Adrenal gland (tissue), 12 donors: ENCODE data around the gene LIG4. TPM values are rescaled to one million over a fixed set of nuclear protein-coding genes. Genes with fewer than 3 reads are reported as not detected.
A peak's percentile ranks its signal among the peaks of the same experiment; 100 is the strongest.

Experiments used
- DNase-seq, 7 donors: peaks; one replicate each; pipeline ENCODE4 v3.0.0-alpha.2; 2019 to 2020
- H3K27ac ChIP-seq, 5 donors: fragments of 200-600 bp; sonication (generic) in 4 of 5; 1 replicate in 3 of 5; 2 replicates in 2 of 5; pipeline versions ENCODE4 v1.5.1 to v1.8.0; 2016 to 2020; ENCODE audit warnings: mild to moderate bottlenecking in 1 of 5
- H3K27me3 ChIP-seq: fragments of 200-600 bp; 2 replicates; pipeline ENCODE4 v1.8.0; 2021
- H3K36me3 ChIP-seq, 2 donors: fragments of 200-600 bp; replicated peaks in 1 of 2; 1 replicate in 1 of 2; 2 replicates in 1 of 2; pipeline versions ENCODE4 v1.5.1 to v1.8.0; 2018 to 2022
- H3K4me1 ChIP-seq, 2 donors: fragments of 200-600 bp; replicated peaks in 1 of 2; 1 replicate in 1 of 2; 2 replicates in 1 of 2; pipeline versions ENCODE4 v1.5.1 to v1.8.0; 2018 to 2021
- H3K4me3 ChIP-seq, 4 donors: fragments of 200-600 bp; sonication (generic) in 3 of 4; one replicate each; pipeline ENCODE4 v1.5.1; 2016 to 2018
- H3K9me3 ChIP-seq, 3 donors: fragments of 200-600 bp; sonication (generic) in 1 of 3; replicated peaks in 1 of 3; 1 replicate in 2 of 3; 2 replicates in 1 of 3; pipeline versions ENCODE4 v1.5.1 to v1.8.0; 2016 to 2021
- CTCF ChIP-seq, 6 experiments: fragments of 450-650 bp in 4 of 6; fragments of 200-600 bp in 2 of 6; sonication (generic) in 1 of 6; IDR thresholded peaks; 1 replicate in 5 of 6; 2 replicates in 1 of 6; pipeline versions ENCODE4 v1.5.1 to v1.8.0; 2016 to 2021; ENCODE audit warnings: antibody characterized with exemption in 6 of 6, mild to moderate bottlenecking in 2 of 6, moderate library complexity in 1 of 6
- POLR2A ChIP-seq, 2 donors: fragments of 450-650 bp; IDR thresholded peaks; one replicate each; pipeline ENCODE4 v1.6.1; 2017; ENCODE audit warnings: antibody characterized with exemption in 2 of 2, mild to moderate bottlenecking in 2 of 2, moderate library complexity in 1 of 2
- WGBS, 4 donors: extraction: QIAGEN DNeasy Blood & Tissue Kit in 2 of 4; methylation state at CpG; one replicate each; pipeline versions ENCODE4 v1.1.5 to v1.1.7; 2013 to 2017; 5-methylcytosine and 5-hydroxymethylcytosine counted together
- intact Hi-C, 2 donors: fragments of 100-400 bp; cut with DNase I; formaldehyde crosslinking; loops; one replicate each; pipeline versions ENCODE4 v1.14.1 to v1.15.0; 2022 to 2023
- polyA plus RNA-seq, 3 donors: library from polyadenylated mRNA; stranded (reverse); fragments of 200-250 nt in 2 of 3; fragments of 350-450 nt in 1 of 3; fragmentation: Illumina TruSeq in 1 of 3; extraction: RNeasy Lipid Tissue Mini Kit (QIAGEN cat#74804) in 1 of 3; gene quantifications; one replicate each; pipeline ENCODE4 v1.2.3, GENCODE V29; 2013 to 2014
- total RNA-seq, 9 donors: library from RNA; depleted of rRNA in 4 of 9; stranded (reverse); fragments of >200 nt in 4 of 9; fragments of 120-200 nt in 1 of 9; fragmentation: NEBNext Ultra II Directional in 1 of 9; extraction: Animal tissue kit (Norgen Biotek cat#: 25700) in 1 of 9; gene quantifications; one replicate each; pipeline versions ENCODE4 v1.1.0 to v1.2.4, GENCODE V29; 2013 to 2023
- donor health status: healthy with polysubstance abuse.
- donor health status: Bipolar disorder and iron deficiency.
- donor health status: DM: yes; HTN: yes; CAD: no.
- donor health status: DM: no; HTN: no; CAD: no.
- donor health status: DM: no; HTN: no; CAD: no.
- donor health status: DM: yes; HTN: yes; CAD: no.

LIG4 gene
- total and polyA plus RNA-seq, 12 donors, result 5.9 to 20.1 (median 13.3) TPM

DNA sequence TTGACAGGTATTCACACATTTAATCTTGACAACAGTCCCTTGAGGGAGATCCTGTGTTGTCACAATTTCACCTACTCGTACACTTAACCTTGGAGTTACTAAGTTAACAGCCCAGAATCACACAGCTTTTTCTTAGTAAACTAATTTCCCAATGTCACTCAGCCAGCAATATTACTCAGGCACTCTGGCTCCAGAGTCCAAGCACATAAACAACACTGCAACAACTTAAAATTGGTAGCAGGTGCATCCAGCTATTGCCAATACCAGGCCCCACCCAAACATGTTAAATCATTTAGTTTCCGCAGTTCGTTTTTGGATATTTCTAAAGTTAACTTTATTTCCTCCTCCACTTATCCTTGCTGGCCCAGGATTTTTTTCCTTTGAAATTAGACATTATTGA, 32.7 kb downstream of the LIG4 start:
- Histone ChIP-seq H3K9me3 (no peaks in the 10 kb centered on the region), H3K27me3 (no peaks in the 10 kb centered on the region), H3K27ac (no peak overlapping the region), H3K4me1 (no peaks in the 10 kb centered on the region), H3K36me3 (no peaks in the 10 kb centered on the region), H3K4me3 (no peak overlapping the region)
- DNase-seq, result no peak
- 61 to 74% (median 65%) methylated on average over 3 of the region's 3 CpGs for WGBS, 4 donors
- intact Hi-C loops, result no loop called here
- TF ChIP-seq CTCF (IDR thresholded peaks at IDR 0.05) (no peak), POLR2A (IDR thresholded peaks at IDR 0.05) (no peak)

DNA sequence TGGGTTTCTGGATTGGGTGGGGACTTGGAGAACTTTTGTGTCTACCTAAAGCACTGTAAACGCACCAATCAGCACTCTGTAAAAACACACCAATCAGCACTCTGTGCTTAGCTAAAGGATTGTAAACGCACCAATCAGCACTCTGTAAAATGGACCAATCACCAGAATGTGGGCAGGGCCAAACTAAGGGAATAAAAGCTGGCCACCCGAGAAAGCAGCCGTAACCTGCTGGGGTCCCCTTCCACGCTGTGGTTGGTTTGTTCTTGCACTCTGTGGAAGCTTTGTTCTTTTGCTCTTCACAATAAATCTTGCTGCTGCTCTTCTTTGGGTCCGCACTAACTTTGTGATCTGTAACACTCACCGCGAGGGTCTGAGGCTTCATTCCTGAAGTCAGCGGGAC, 37.3 kb downstream of the LIG4 start:
- H3K27me3 ChIP-seq, result no peaks in the 10 kb centered on the region

GRCh38 chr13:108176685-108177274, 38.6 kb downstream of the LIG4 start:
- 47 to 65% (median 49%) methylated on average over 8 of the region's 8 CpGs for WGBS, 4 donors
- no peaks in the 10 kb centered on the region for H3K36me3 ChIP-seq
- TF ChIP-seq POLR2A (IDR thresholded peaks at IDR 0.05) (no peak), CTCF (IDR thresholded peaks at IDR 0.05) (peak in 4 of 6 experiments; percentile 28 to 47 (median 37))
- intact Hi-C loops, result no loop called here
- H3K4me1 ChIP-seq, result no peaks in the 10 kb centered on the region
- H3K27me3 ChIP-seq, result no peaks in the 10 kb centered on the region
- no peak overlapping the region for H3K27ac ChIP-seq
- DNase-seq, result peak in 4 of 7 donors; percentile 15 to 62 (median 44)
- no peaks in the 10 kb centered on the region for H3K9me3 ChIP-seq
- no peak overlapping the region for H3K4me3 ChIP-seq

More for the DNA sequence above, 37.3 kb downstream of the LIG4 start:
- DNase-seq, result no peak
- H3K27ac ChIP-seq, result no peak overlapping the region
- H3K36me3 ChIP-seq, result no peaks in the 10 kb centered on the region
- 78 to 84% (median 82%) methylated on average over 9 of the region's 9 CpGs for whole genome bisulfite sequencing, 4 donors
- no peaks in the 10 kb centered on the region for H3K9me3 ChIP-seq
- intact Hi-C loops, result no loop called here
- no peak overlapping the region for H3K4me3 ChIP-seq
- no peaks in the 10 kb centered on the region for H3K4me1 ChIP-seq
- TF ChIP-seq CTCF (IDR thresholded peaks at IDR 0.05) (no peak), POLR2A (IDR thresholded peaks at IDR 0.05) (no peak)

DNA sequence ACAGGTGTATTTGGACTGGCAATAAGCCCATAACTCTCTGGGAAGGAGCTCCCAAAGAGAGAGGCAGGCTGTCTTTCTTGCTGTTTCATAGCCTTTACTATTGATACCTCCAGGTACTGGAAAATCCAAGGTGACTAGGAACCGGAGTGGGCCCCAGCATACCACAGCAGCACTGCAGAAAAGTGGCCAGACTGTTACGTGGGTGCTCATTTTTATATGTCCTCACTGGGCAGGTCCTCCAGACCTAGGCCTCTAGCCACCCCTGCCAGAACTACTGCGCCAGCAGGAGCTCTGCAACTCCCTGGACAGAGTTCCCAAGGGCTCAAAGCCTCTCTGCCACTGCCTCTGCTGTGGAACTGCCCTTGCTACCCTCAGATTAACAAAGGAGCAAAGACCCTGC, 46.4 kb downstream of the LIG4 start:
- H3K4me1 ChIP-seq, result no peaks in the 10 kb centered on the region
- WGBS, 4 donors, result 74 to 93% (median 86%) methylated on average over 2 to 3 of the region's 3 CpGs

More for the DNA sequence above, 46.4 kb downstream of the LIG4 start:
- no peak for DNase-seq
- Histone ChIP-seq H3K27ac (no peak overlapping the region), H3K4me3 (no peak overlapping the region), H3K9me3 (no peaks in the 10 kb centered on the region), H3K36me3 (no peaks in the 10 kb centered on the region), H3K27me3 (no peaks in the 10 kb centered on the region)
- TF ChIP-seq POLR2A (IDR thresholded peaks at IDR 0.05) (no peak), CTCF (IDR thresholded peaks at IDR 0.05) (no peak)
- intact Hi-C loops, result no loop called here
